Pancreas (tissue), 10 donors: ENCODE results near the gene SRGAP3. TPM values are rescaled to one million over a fixed set of nuclear protein-coding genes. Genes with fewer than 3 reads are reported as not detected.

Experiments used
- ATAC-seq, 4 donors: fragments of 200-7000 bp; cut with Tn5 transposase; one replicate each; pipeline versions ENCODE4 v1.8.0 to v1.9.1; 2020; ENCODE audit warnings: mild to moderate bottlenecking in 4 of 4, moderate library complexity in 4 of 4
- DNase-seq, 6 donors: peaks; one replicate each; pipeline ENCODE4 v3.0.0-alpha.2; 2020
- FAIRE-seq: peaks from 2 replicates; lab custom pipeline; 2012; peaks lifted over from hg19 to GRCh38; lab: Jason Lieb, UNC
- H3K27ac ChIP-seq, 4 donors: fragments of 200-600 bp; sonication (generic); 1 replicate in 3 of 4; 2 replicates in 1 of 4; pipeline versions ENCODE4 v1.5.0 to v1.8.0; 2020
- H3K27me3 ChIP-seq, 4 donors: fragments of 200-600 bp; one replicate each; pipeline ENCODE4 v1.8.0; 2021
- H3K36me3 ChIP-seq, 3 donors: fragments of 200-600 bp; sonication (generic) in 1 of 3; one replicate each; pipeline versions ENCODE4 v1.5.0 to v1.8.0; 2020 to 2021
- H3K4me1 ChIP-seq, 3 donors: fragments of 200-600 bp; one replicate each; pipeline ENCODE4 v1.8.0; 2021
- H3K4me3 ChIP-seq, 4 donors: fragments of 200-600 bp; sonication (generic) in 2 of 4; one replicate each; pipeline versions ENCODE4 v1.5.0 to v1.8.0; 2020 to 2021
- H3K9me3 ChIP-seq, 4 donors: fragments of 200-600 bp; one replicate each; pipeline ENCODE4 v1.8.0; 2021
- CTCF ChIP-seq, 4 donors: fragments of 200-600 bp; sonication (generic) in 3 of 4; IDR thresholded peaks; one replicate each; pipeline versions ENCODE4 v1.5.0 to v1.8.0; 2021; ENCODE audit warnings: antibody characterized with exemption in 4 of 4
- WGBS, 2 donors: extraction: QIAGEN DNeasy Blood & Tissue Kit; methylation state at CpG; one replicate each; pipeline ENCODE4 v1.1.7; 2013; 5-methylcytosine and 5-hydroxymethylcytosine counted together
- intact Hi-C, 3 donors: fragments of 100-400 bp; cut with DNase I; formaldehyde crosslinking; loops; one replicate each; pipeline versions ENCODE4 v1.11.1 to v1.14.2; 2022
- polyA plus RNA-seq, 2 donors: library from polyadenylated mRNA; stranded (reverse); fragments of 200-250 nt; gene quantifications; one replicate each; pipeline ENCODE4 v1.2.3, GENCODE V29; 2013
- total RNA-seq, 6 donors: library from RNA; stranded (reverse); fragmentation: NEBNext Ultra II Directional in 4 of 6; extraction: Animal tissue kit (Norgen Biotek cat#: 25700) in 4 of 6; gene quantifications; one replicate each; pipeline versions ENCODE4 v1.2.1 to v1.2.4, GENCODE V29; 2021 to 2023
- donor health status: healthy with polysubstance abuse.
- donor health status: DM: no; HTN: no; CAD: no; lungs with moderate emphysema.
- donor health status: DM: no; HTN: no; CAD: no.
- donor health status: control.
- donor health status: control.
- donor health status: Bipolar disorder and iron deficiency.
- donor health status: DM: yes; HTN: yes; CAD: no.
- donor health status: DM: no; HTN: no; CAD: no.
- donor health status: DM: no; HTN: no; CAD: no.
- donor health status: DM: yes; HTN: yes; CAD: no.

The SRGAP3 gene
- total and polyA plus RNA-seq, 8 donors = 1.9 to 6.5 (median 3.0) TPM

- DNase-seq = no peak
- no peaks in the 10 kb centered on the region for H3K9me3 ChIP-seq
- H3K27me3 ChIP-seq = no peaks in the 10 kb centered on the region
- no peak overlapping the region for H3K4me3 ChIP-seq
- H3K4me1 ChIP-seq = no peaks in the 10 kb centered on the region
- H3K36me3 ChIP-seq = no peaks in the 10 kb centered on the region
- WGBS, 2 donors = 80 to 81% methylated on average over 11 of the region's 11 CpGs
- FAIRE-seq = no peak
- peak in 3 of 4 donors; percentile 42 to 55 (median 52) for ATAC-seq
- intact Hi-C loops = no loop called here
- no peak for TF ChIP-seq CTCF (IDR thresholded peaks at IDR 0.05)
- no peak overlapping the region for H3K27ac ChIP-seq
Measured at GRCh38 chr3:9172851-9173321, 76.6 kb downstream of the SRGAP3 start.

- no peaks in the 10 kb centered on the region for H3K27me3 ChIP-seq
- H3K4me1 ChIP-seq = no peaks in the 10 kb centered on the region
- no peak for TF ChIP-seq CTCF (IDR thresholded peaks at IDR 0.05)
- no peaks in the 10 kb centered on the region for H3K36me3 ChIP-seq
- no peak overlapping the region for H3K4me3 ChIP-seq
- ATAC-seq = no peak
- WGBS, 2 donors = 93 to 97% methylated on average over 5 of the region's 5 CpGs
- intact Hi-C loops = no loop called here
- H3K9me3 ChIP-seq = no peaks in the 10 kb centered on the region
- FAIRE-seq = no peak
- H3K27ac ChIP-seq = no peak overlapping the region
- no peak for DNase-seq
Measured at GRCh38 chr3:9170851-9171160, 78.6 kb downstream of the SRGAP3 start.

GRCh38 chr3:9169956-9170850 is 79.2 kb downstream of the SRGAP3 start:
- intact Hi-C loops = no loop called here
- Histone ChIP-seq H3K27ac (no peak overlapping the region), H3K4me3 (no peak overlapping the region), H3K4me1 (no peaks in the 10 kb centered on the region), H3K36me3 (no peaks in the 10 kb centered on the region), H3K27me3 (no peaks in the 10 kb centered on the region), H3K9me3 (no peaks in the 10 kb centered on the region)
- no peak for ATAC-seq
- TF ChIP-seq CTCF (IDR thresholded peaks at IDR 0.05) = no peak
- FAIRE-seq = no peak
- WGBS, 2 donors = 87% methylated on average over 18 of the region's 18 CpGs
- no peak for DNase-seq

DNA sequence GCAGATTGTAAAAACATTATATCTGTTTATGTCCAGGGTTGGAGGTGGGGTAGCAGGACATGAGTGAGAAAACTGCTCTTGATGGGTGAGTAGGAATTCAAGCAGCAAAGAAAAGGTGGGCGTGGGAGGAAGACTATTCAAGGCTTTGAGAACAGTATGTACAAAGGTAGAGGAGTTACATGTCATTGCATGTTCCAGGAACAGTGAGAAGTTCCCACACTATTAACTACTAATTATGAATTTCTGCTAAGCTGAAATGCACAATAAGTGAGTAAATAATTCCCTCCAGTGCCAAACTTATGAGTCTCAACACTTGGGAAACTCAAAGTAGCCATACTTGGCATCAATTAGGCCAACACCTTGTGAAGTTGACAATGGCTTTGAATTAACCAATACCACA is 80.1 kb downstream of the SRGAP3 start:
- 85 to 91% methylated on average over 1 of the region's 1 CpG for WGBS, 2 donors
- TF ChIP-seq CTCF (IDR thresholded peaks at IDR 0.05) = no peak
- DNase-seq (no peak), FAIRE-seq (no peak), ATAC-seq (no peak)
- Histone ChIP-seq H3K4me3 (no peak overlapping the region), H3K27me3 (no peaks in the 10 kb centered on the region), H3K27ac (no peak overlapping the region), H3K4me1 (no peaks in the 10 kb centered on the region), H3K9me3 (no peaks in the 10 kb centered on the region), H3K36me3 (no peaks in the 10 kb centered on the region)
- intact Hi-C loops = no loop called here

GRCh38 chr3:9168241-9168741 is 81.2 kb downstream of the SRGAP3 start:
- Histone ChIP-seq H3K9me3 (no peaks in the 10 kb centered on the region), H3K27me3 (no peaks in the 10 kb centered on the region), H3K4me3 (no peak overlapping the region), H3K4me1 (no peaks in the 10 kb centered on the region), H3K27ac (no peak overlapping the region), H3K36me3 (no peaks in the 10 kb centered on the region)
- ATAC-seq = no peak
- WGBS, 2 donors = 71 to 72% methylated on average over 8 of the region's 8 CpGs
- no peak for DNase-seq
- no peak for FAIRE-seq
- TF ChIP-seq CTCF (IDR thresholded peaks at IDR 0.05) = no peak
- intact Hi-C loops = no loop called here
